Eye (tissue), 1 donor: ENCODE results near the gene VWA5A.
A peak's percentile ranks its signal among the peaks of the same experiment; 100 is the strongest.

Experiments used
- DNase-seq: peaks from one replicate; pipeline ENCODE4 v3.0.0-alpha.2; 2015

VWA5A gene, protein sequence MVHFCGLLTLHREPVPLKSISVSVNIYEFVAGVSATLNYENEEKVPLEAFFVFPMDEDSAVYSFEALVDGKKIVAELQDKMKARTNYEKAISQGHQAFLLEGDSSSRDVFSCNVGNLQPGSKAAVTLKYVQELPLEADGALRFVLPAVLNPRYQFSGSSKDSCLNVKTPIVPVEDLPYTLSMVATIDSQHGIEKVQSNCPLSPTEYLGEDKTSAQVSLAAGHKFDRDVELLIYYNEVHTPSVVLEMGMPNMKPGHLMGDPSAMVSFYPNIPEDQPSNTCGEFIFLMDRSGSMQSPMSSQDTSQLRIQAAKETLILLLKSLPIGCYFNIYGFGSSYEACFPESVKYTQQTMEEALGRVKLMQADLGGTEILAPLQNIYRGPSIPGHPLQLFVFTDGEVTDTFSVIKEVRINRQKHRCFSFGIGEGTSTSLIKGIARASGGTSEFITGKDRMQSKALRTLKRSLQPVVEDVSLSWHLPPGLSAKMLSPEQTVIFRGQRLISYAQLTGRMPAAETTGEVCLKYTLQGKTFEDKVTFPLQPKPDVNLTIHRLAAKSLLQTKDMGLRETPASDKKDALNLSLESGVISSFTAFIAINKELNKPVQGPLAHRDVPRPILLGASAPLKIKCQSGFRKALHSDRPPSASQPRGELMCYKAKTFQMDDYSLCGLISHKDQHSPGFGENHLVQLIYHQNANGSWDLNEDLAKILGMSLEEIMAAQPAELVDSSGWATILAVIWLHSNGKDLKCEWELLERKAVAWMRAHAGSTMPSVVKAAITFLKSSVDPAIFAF

DNA sequence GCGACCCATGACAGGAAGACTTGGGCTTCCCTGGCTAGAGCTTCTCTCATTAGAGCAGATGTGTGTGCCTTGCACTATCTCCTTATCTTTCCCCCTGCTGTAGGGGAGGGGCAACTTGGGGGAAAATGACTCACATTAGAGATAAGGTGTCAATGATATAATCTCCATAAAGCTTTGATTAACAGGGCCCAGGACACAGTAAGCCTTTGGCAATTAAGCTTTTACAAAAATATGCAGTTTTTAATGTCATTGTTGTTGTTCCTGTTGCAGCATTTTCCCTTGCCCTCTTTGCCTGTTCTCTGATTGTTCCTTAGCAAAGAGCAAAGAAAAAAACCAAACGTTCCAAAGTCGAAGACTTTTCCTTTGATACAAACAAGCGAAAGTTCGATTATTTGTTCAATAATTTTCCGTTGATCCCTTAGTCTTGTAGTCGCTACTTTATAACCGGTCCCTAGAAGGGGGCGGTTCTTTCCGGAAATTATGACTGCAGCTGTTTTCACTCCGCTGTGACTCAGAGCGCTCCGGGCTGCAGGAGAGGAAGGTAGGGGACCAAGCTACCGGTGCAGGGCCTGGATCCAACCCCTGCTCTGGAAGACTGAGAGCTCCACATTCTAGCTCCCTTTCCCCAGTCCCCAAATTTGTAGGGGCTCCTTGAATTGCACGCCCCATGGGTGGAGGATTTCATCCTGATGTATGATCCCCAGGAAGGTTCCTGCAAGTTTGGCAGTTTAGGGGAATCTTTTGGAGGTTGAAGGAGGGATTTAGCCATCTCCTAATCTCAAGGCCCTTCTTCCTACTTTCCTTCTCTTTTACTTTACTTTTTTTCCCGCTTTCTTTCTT is at the start of gene VWA5A:
TSS of gene VWA5A (plus strand) at position 509 of the 840 bp plus-strand sequence. CDS start 2,062 bp downstream, outside the sequence.
- peak; percentile 94 for DNase-seq

DNA sequence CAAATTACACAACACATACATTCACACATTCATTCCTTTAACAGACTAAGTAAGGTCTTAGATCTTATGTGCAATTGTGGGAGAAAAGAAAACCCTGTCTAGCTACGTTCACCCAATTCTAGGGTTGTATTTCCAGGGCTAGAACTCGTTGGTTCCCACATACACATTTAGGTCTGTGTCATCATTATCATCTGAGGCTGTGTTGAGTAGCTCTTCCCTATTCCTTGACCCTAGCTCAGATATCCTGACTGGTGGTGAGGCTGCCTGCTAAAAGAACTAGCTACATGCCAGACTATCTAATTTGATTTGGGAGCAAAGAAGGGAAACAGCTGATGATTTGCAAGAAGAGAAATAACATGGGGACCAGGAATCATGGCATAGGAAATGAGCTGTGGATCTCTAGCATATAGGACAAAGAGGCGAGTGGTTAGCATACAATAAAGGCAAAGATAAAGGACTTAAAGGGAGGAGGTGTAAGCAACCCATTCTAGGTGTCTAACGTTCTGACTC is 46.6 kb upstream of the VWA5A start:
- no peak for DNase-seq

DNA sequence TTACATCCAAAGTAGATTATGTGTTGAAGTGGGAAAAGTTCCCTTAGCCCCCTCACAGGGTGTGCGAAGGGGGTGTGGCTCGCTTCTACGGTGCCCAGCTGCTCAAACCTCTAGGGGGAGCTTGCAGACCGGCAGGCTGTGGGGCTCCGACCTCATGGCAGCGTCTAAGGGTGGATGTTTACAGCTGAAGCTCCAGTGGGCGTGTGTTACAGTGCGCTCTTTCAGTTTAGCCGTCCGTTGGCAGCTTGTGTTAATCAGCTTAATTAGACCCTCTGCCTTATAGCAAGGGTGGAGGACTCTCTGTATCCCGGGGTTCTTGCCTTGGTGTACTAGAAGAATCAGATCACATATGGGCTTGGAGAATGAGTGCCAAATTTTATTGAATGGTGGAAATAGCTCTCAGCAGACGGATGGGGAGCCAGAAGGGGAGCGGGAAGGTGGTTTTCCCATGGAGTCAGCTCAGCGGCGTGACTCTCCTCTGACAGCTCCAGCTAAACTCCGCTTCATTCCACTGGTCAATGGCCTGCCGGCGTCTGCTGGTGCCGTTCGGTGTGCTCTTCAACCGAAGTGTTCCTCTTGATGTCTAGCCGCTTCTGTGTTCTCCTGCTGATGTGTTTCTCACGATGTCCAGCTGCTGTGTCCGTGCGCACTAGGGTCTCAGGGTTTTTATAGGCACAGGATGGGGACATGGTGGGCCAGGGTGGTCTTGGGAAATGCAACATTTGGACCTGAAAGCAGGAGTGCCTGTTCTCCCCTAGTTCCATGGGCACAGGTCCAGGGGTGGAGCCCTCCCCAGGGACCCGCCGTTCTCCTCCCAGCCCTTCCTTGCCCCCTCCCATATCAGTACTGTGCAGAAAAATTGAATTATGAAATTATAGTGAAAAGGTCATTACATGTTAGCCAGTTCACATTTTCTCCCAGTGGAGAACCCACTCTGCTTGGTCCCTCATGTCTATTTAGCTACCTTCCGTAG is 45.5 kb upstream of the VWA5A start:
- DNase-seq: peak; percentile 75

DNA sequence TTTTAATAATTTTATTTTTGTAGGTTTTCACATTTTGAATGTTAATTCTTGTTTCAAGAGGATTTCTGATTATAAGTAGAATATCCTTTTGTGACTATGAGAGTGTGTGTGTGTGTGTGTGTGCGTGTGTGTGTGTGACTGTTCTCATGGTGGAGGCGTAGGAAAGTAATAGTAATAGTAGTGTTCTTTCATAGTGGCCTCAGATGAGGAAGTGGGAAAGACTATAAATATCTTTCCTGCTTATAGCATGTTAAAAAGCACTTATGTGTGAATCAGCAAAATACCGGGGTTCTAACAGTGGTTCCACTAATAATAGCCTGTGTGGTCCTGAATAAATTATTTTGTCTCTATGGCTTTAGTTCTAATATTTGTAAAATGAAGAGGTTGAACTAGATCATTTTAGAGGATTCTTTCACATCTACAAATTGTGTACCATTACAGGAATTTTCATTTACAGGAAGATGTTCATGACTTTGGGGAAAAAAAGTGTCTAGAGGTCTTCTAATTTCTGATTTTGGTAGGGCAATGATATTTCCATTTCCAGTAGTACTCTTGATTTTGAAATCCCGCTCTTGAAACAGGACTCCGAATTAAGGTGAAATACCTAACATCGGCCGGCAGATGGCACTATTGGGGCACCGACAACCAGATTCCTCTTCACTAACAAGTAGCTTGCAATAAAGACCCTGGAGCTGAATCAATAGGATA is 44.2 kb upstream of the VWA5A start:
- DNase-seq: peak; percentile 92

DNA sequence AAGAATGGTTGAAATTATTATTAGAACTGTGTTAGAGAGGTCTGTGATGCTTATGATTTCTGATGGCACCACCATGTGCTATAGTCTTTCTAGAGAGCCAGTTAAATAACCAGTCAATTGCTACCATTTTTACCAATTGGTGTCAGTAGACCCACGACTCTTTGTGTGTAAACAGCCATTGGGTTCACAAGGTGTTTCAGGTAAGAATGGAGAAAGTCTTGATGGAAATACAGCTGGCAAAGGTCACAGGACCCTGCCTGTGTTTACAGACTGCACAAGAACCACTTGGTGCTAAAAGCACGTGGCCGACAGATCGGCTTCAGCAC is 43.7 kb upstream of the VWA5A start:
- DNase-seq: no peak

DNA sequence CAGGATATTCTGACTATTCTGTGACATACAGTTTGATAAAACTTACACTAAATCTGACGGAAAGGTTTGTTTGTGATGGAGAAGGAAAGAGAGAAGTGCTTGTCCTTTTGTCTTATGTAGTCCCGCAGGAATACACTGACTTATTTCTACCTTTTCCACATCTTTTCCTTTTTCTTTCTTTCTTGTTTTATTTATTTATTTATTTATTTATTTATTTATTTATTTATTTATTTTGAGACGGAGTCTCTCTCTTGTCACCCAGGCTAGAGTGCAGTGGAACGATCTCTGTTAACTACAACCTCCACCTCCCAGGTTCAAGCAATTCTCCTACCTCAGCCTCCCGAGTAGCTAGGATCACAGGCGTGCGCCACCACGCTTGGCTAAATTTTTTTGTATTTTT is 43.1 kb upstream of the VWA5A start:
- no peak for DNase-seq

DNA sequence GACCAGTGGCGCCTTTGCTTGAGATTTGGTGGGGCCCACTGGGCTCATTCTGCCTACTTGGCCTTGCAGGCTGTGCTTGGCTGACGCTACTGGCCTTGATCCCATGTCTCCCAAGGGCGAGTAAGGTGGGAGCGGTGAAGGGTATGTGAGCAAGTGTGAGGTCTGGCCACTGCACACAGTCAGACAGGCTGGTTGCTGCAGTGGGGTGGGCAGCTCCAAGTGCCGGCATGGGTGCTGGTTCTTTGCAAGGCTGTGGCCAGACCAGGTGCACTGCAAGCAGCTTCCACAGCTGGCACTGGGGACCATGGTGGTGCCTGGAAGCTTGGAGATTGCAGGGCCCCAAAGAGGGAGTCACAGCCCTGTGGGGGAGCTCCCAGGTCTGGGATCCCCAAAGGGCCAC is 40.7 kb upstream of the VWA5A start:
- no peak for DNase-seq

DNA sequence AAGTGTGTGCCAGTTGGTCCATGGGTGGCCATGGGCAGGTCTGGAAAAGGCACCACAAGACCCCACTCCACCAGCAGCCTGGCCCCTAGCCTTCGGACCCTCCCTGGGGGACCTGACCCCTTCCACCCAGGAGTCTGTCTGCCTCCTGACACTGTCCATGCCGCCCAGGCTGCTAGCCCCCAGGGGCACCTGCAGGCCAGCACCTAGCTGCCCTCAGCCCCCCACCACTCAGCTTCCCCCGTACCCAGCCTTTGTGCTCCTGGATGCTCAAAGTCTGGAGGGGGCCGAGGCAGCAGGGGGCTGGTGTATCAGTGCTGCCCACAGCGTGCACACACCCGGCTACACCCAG is 39.8 kb upstream of the VWA5A start:
- DNase-seq: no peak

DNA sequence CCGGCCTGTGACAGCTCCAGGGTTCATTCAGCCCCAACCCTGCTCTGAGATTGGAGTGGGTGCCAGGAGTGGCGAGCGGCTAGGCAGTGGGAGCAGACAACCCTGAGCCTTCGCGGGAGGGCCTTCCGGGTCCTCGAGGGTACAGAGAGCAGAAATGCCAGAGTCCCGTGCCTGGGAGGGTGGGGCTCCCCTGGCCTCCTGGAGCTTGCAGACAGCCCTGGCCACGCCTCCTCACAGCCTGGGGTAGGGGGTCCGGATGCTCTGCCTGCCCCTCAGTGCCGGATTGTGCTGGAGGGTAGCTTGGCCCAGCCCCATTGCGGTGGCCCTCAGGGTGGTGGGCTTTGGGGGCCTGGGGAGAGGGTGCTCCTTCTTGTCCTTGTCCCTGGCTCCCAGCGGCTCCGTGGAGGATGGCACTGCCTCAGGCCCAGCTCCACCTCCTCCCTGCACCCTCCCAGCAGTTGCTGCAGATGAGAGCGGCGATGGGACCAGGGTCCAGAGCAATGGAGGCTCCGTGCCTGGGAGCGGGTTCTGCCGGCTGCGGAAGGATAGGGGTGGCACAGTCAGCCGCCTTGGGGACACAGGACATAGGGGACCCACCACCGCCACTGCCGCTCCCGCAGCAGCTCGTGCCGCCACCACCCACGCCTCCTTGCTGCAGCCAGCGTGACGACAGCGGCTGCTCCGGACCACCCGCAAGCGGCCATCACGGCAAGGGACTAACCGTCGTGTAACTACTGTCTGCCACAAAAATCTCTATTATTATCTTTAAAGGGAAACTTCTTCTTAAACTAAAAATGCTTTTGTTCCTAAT is 39.2 kb upstream of the VWA5A start:
- peak; percentile 82 for DNase-seq

DNA sequence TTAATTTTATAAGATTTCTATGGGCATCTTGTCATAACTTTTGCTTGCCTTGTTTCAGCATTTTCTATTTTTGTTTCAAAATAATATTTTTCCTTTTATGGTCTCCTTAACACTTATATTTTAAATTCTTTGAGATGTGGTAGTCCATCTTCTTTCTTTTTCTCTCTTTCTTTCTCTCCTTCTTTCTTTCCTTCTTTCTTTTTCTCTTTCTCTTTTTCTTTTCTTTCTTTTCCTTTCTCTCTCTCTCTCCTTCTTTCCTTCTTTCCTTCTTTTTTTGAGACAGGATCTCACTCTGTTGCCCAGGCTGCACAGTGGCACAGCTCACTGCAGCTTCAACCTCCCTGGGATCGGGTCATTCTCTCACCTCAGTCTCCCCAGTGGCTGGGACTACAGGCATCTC is 38.0 kb upstream of the VWA5A start:
- DNase-seq: no peak

DNA sequence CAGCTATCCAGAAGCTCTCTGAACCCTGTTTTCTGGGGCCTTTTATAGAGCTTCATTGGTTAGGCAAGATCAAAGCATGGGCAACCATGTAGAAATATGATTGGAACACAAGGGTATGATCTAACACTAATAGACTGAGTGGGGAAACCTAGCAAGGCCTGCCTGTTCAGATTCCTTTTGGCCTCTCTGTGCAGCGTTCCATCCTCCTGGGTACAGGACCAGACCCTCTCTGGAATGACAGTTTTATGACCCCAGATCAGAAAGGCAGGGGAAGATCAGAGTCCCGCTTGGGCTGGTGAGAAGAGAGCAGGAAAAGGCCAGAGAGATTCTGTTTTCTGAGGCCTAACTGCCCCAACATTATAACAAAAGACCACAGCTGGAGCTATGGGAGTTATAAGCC is 36.7 kb upstream of the VWA5A start:
- no peak for DNase-seq

DNA sequence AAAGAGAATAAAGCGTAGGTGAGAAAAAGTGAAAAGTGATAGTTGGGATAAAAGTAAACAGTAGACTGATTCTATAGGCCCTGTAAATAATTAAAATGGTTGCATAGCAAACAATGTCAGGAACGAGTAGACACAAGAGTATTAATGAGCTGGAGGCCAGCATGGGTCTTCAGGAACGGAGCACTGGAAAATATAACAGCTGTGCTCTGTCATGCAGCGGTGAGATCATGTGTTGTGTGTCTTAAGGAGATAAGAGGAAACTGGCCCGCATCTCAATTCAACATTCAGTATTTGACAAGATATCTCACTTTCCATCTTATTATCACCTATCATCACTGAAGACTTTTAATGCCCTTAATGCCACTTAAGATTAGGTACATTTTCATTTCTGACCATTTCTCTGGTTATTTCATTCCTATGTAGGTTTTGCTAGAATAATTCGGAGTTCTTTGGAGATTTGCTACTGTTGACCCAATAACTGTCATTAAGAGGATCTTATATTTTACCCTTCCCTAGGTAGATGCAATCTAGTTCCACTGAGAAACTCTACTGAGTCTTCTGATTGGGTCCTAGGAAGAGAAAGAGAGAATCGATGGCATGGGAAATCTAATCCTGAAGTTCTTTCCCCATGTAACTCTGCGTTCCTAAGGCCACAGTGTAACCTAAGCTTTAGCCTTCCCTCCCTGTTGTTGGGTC is 35.5 kb upstream of the VWA5A start:
- no peak for DNase-seq

DNA sequence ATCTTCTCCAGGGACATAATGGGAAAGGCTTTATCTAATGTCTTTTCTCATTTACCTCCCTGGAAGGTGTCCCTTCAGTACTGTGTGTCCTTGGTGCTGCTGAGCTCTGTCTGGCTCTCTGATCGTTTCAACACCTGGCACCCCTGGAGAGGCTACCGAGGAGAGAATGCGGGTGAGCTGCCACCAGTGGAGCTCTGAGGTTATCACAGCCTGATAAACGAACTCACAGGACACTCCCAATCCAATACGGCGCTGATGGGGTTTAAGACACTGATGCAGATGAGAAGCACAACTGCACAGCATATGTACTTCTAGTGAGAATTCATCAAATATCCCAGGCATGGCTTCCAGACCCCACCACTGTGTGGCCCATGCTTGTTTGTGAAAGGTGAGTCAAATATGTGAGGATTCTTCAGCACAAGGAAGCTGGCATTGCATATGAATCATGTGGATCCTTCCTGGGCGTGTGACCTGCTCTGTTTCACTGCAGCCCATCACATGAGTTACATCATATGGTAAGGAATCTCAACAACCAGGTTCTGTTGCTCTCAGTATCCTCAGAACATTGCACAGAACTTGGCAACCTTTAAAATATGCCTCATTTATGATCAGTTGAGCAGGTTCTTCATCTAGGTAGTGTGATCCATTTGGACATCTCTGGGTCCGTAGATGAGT is 34.8 kb upstream of the VWA5A start:
- no peak for DNase-seq

DNA sequence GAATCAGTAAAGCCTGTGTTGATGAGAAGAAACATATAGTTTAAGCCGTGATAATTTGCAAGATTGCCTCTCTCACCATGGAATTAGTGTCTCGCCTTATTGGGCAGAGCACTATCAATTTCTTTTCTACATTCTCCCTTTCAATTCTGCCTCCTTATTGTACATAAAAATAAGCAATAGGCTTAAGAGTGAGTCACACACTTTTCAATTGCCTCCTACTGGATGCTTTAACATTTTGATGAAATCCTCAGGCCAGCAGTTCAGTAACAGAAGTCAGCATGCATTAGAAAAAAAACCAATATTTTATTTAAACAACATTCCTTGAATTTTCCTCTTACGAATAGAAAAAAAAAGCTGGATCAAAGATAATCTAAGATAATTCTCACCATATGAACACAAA is 33.8 kb upstream of the VWA5A start:
- no peak for DNase-seq

DNA sequence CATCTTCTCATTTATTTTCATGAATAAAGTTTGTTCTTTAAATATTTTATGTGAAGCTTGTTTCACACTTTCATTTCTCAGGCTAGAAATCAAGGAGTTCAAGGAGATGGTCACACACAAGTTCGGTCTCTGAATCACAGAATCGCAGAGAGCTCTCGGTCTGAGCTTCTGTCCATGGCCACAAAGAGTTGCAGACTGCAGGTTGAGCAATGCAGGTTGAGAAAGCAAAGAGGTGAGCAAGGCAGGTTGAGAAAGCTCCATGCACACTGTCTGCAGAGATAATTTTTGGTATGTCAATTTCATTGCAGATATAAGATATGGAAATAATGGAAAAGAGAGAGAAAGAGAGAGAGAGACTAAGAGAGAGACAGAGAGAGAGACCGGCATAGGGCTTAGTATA is 32.9 kb upstream of the VWA5A start:
- DNase-seq: no peak

DNA sequence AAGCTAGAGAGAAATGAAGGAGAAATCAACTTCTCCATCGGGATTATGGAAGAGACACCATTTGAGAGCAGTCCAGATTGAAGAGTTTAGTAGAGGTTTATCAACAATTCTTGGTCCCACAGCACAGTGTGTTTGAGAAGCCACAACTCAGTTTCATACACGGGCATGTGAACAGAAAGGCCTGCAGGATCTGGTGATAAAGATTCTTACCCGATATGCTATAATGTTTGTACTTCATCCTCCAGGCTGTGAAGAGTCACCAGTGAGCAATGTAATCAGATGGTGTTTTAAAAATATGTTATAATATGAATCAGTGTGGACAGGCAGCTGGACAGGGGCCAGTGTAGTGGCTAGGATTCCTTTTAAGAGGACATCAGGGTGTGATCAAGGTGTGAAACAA is 29.7 kb upstream of the VWA5A start:
- DNase-seq: no peak

DNA sequence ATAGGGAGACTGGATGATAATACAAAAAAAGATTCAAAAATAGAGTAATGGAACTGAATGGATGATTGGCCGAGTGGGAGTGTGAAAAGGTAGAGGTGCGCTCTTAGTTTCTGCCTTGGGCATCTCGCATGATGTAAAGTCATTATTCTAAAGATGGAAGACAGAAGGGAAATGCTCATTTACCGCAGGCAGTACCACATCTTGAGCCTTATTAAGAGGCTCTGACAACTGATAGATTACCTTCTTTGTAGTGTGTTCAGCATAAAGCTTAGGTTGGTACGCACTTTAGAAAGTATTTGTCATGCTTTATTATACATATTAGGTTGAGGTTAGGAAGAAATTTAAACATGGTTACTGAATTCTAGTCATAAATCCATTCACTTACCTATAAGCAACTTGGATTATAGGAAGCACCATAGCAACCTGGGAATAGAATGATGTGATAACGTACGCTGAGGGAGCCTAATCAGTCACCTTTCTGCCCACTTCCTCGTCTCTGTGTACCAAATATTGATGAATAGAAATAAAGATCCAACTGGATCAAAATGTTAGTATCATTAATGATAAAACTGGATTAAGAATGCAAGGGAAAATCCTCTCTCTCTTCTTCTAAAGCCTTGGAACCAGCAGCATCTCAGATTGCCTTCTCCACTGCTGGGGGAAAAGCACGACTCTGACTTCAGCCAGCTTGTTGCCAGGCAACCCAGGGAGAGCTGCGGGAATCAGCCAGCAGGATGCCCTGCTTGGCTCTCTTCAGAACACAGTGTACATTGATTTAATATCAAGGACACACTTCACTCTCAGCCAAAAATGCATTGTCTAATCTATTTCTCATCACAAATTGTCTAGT is 29.0 kb upstream of the VWA5A start:
- DNase-seq: peak; percentile 81

DNA sequence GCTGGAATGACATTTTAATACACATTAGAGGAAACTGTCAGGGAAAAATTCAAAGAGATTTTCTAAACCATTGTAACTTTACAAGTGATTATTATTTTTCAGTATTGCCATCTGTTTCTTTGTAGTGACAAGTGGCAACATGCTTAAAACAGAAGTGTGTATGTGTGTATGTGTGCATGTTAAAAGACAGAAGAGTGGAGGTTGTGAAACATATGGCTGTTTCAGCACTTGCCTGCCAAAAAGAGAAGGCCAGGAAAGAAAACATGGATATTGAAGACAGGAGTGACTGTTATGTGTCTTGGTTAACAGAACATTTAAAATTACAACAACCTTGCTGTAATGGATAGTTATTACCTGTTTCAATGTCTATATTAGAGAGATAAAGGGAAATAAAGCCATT is 24.3 kb upstream of the VWA5A start:
- DNase-seq: no peak
